ENCODE results near the gene IL17RA.
A peak's percentile ranks its signal among the peaks of the same experiment; 100 is the strongest.
"Not testable (repeated sequence)": the region's sequence is repeated elsewhere in the genome, so short reads cannot be mapped to it uniquely, and the experiment has no call there.

IL17RA gene, protein sequence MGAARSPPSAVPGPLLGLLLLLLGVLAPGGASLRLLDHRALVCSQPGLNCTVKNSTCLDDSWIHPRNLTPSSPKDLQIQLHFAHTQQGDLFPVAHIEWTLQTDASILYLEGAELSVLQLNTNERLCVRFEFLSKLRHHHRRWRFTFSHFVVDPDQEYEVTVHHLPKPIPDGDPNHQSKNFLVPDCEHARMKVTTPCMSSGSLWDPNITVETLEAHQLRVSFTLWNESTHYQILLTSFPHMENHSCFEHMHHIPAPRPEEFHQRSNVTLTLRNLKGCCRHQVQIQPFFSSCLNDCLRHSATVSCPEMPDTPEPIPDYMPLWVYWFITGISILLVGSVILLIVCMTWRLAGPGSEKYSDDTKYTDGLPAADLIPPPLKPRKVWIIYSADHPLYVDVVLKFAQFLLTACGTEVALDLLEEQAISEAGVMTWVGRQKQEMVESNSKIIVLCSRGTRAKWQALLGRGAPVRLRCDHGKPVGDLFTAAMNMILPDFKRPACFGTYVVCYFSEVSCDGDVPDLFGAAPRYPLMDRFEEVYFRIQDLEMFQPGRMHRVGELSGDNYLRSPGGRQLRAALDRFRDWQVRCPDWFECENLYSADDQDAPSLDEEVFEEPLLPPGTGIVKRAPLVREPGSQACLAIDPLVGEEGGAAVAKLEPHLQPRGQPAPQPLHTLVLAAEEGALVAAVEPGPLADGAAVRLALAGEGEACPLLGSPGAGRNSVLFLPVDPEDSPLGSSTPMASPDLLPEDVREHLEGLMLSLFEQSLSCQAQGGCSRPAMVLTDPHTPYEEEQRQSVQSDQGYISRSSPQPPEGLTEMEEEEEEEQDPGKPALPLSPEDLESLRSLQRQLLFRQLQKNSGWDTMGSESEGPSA

DNA sequence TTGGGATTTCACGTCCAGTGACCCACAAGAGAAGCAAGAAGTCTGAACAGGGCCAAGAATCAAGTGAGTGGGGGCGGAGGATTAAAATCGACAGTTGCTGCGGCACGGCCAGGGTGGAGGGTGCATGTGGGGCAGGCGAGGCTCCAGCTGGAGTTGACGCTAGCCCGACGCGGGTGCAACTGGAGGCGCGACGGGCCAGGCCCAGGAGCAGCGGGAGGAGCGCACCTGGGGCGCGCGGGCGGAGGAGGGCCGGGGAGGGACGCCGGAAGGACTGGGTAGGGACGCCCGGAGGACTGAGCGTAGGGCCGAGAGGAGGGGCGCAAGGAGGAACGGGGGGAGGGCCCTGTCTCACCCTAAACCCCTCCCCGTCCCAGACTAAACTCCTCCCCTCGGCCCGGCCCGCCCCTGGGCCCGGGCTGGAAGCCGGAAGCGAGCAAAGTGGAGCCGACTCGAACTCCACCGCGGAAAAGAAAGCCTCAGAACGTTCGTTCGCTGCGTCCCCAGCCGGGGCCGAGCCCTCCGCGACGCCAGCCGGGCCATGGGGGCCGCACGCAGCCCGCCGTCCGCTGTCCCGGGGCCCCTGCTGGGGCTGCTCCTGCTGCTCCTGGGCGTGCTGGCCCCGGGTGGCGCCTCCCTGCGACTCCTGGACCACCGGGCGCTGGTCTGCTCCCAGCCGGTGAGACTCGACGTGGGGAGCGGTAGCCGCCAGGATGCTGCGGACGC, at the start of gene IL17RA:
Gene IL17RA (plus strand): TSS at position 447 of the 723 bp plus-strand sequence. CDS start 92 bp downstream, at position 539.
- peak; percentile 92 to 93 for DNase-seq (ENCODE audit: low read depth in 1 of 2, low spot score in 1 of 2)

DNA sequence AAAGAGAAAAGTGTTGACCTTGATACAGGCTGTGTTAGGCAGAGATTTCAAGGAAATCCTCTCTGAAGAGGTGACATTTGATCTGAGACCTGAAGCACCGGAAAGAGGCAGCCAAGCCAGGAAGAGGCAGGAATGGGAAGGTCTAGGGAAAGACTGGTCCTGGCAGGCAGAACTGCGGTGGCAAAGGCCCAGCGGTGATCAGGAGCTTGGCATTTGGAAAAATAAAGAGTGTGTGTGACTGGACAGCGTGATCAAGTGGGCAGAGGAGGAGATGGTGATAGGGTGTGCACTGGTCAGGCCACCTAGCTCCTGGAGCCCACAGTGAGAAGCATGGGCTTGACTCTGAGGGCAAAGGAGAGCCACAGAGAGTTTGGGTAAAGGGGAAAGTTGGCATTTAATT, 49.6 kb upstream of the IL17RA start:
- DNase-seq (ENCODE audit: low read depth in 1 of 2, low spot score in 1 of 2), result no peak

DNA sequence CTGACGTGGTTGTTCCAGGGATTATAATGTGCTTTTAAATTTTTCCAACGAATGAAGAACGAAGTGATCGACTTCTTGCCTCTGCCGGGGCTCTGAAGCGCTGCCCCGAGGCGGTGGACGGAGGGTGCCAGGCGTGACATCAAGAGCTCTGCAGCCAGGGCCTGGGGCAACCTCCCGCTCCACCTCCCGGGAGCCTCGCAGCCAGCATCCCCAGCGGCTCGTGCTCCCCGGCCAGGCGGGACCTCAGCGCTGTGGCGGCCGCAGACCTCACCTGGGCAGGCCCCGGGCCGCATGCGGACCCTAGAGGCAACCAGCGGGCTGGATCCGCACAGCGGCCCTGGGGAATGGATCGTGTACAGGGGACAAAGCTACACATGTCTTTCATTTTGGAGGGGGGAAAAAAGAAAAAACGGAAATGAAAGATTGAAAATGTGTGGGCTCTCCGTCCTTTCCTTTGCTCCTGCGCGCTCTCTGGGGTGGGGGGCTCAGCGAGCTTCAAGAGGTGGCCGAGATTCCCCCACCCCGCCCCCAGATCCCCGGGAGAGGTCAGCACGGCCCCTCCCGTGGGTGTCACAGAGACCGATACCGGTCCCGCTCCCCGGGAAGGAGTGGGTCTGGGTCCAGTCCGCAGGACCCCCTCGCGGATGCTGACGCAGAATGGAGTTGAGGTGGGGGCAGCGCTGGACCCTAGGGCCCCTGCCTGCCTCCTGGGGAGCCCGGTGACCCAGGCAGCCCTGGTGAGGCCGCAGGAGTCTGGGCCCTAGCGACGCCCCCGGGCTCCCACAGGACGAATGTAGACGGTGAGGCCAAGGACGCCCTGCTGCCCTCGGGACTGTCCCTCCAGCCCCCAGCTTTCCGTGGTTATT, 48.6 kb upstream of the IL17RA start:
- DNase-seq (ENCODE audit: low read depth in 1 of 2, low spot score in 1 of 2), result not testable (repeated sequence)

DNA sequence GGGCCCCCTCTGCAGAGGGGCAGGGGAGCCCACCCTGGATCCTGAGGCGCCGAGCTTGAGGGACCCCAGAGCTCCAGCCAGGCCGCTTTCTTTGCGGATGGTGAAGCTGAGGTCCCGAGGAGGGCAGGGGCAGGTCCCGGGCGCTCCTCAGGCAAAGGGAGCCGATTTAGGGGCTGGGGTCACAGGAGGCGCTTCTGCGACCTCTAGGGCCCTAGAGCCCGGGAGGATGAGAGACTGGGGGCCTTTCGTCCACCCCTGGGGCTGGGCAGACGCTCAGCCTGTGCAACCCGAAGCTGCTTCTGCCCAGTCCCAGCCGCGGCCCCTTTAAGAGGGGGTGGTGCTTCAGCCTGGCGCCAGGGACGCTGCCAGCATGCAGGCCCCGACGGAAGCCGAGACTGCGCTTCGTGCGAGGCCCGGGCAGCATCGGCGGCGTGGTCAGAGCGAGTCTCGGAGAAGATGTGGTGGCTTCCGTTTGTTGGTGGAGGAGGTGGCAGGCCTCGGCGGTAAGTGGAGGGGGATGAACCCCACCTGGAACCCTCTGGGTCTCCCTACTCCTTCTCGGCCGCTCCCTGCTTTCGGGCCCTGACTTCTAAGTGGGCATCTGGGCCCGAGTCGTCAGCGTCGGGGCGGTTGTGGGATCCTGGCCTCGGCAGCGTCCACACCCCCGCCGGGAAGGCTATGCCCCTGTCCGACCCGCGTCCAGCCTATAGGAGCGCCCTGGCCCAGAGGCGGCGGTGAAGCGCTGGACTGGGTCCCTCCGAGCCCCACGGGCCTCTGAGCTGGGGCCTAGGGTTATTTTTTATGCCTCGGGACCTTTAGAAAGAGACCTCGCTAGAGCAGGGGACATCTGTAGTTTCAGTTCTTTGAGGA, 47.7 kb upstream of the IL17RA start:
- not testable (repeated sequence) for DNase-seq (ENCODE audit: low read depth in 1 of 2, low spot score in 1 of 2)

DNA sequence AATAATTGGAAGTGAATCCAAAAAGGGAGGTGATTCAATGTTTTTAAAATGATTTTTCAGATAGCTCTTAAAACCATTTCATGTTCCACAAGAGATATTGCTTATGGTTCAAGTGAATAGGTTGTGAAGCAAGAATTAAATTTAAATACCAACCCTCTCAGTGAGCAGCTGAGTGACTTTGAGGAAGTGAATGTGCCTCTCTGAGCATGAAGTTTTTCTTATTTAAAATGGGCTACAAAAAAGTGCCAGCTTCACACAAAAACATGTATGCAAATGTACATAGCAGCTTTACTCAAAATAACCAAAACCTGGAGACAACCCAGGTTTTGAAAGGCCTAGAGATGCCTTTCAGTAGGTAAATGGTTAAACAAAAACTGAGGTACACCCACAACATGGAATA, 41.3 kb upstream of the IL17RA start:
- no peak for DNase-seq (ENCODE audit: low read depth in 1 of 2, low spot score in 1 of 2)

DNA sequence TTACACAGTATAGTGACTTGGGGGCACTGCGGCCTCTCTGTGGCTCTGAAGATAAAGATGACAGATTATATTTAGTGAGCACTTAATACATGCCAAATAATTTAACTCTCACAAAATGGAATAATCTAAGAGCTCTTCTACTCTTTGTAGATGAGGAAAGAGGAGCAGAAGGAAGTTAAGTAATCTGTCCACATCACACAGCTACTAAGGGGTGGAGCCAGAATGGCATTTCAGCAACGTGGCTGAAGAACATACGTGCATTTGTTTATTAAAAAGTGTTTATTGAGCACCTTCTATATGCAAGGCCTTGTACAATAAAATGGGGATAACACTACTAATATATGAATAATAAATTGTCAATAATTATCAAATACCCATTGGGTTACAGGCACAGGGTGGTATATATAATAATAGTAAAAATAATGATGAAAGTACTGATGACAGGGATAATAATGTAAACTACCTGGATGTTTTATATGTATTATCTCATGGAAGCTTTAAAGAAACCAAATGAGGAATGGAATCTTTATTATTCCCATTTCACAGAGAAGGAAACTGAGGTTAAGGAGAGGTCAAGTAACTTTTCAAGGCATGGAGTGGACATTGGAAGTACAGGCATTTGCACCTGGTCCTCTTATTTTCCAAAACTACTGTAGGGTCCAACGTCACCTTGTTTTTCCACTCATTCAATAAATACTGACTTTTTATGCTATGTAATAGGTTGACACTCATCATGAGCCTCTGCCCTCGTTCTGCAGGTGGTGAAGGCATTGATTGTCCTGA, 38.0 kb upstream of the IL17RA start:
- no peak for DNase-seq (ENCODE audit: low read depth in 1 of 2, low spot score in 1 of 2)

DNA sequence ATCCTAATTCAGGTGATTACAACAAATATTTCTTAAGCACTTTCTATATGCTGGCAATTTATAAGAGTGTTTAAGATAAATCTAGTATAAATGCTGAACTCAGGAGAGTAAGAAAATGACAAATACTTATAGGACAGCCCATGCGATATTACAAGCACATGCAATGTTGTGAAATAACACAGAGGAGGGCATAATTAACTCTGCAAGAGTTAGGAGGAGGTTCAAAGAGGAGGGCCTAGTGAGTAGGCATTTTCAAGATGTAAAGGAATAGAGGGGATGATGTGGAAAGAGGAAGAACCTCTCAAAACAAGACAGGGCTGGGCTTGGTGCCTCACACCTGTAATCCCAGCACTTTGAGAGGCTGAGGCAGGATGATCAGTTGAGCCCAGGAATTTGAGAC, 37.1 kb upstream of the IL17RA start:
- DNase-seq (ENCODE audit: low read depth in 1 of 2, low spot score in 1 of 2), result no peak

DNA sequence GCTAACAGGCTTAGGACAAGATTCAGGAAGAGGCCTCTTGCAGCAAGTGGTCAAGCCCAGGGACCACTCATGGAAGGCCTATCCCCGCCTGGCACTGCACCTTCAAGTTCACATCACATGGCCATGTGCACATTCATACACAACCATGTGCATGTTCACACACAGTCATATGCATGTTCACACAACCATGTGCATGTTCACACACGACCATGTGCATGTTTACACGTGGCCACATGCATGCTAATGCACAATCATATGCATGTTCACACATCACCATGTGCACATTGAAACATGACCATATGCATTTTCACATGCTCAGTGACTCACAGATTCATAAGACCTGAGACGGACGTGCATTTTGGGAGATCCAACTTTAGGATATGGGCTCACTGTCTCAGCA, 28.7 kb upstream of the IL17RA start:
- no peak for DNase-seq (ENCODE audit: low read depth in 1 of 2, low spot score in 1 of 2)

DNA sequence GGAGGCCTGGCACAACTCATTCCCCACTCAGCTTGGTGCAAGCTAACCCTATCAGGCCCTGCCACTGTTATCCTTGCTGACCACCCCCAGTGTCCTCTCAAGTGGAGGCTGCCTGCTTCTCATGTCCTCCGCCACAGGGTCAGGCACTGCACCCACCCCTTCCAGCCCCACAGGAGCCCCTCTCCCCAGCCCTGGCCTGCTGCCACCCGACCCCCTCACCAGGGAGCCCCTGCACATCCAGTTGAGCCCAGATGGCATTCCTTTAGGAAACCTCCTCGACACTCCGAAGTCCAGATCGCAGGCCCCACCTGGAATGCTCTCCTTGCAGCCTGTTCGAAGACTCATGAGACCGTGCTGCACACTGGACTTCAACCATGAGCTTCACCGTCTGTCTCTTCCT, 28.0 kb upstream of the IL17RA start:
- no peak for DNase-seq (ENCODE audit: low read depth in 1 of 2, low spot score in 1 of 2)

DNA sequence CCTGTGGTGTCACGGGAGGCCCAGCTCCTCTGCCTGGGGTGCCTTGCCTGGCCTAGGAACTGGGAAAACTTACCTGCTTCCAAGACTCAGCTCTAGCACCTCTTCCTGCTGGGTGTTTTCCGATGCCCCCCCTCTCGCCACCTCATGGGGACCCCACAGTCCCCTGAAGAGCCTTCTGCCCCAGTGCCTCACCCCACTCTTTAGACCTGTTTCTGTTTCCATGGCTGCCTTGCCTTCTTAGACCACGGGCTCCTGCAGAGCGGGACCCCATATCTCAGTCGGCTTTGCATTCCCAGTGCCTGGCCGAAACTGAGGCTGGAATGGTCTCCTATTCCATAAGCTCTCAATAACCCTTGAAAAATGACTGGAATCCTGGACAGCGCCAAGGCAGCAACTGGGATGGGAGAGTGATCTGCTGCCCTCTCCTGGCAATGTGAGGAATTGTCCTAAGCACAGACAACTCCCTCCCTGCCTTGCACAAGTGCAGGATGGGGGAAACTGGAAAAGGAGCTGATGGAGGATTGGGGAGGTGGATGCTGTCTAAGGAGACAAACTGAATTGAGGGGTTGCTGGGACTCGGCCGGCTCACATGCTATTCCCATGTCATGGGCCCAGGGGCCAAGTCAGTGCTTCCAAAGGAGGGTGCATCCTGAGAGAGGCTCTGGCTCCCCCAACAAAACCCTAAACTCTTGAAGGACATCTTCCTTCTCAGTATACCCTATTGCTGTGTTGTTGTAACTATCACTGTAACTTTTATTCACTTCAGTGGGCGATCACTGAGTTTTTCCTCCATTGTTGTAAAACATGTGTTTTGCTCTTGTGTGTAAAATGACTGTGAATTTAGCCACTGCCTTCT, 26.6 kb upstream of the IL17RA start:
- DNase-seq (ENCODE audit: low read depth in 1 of 2, low spot score in 1 of 2), result no peak

DNA sequence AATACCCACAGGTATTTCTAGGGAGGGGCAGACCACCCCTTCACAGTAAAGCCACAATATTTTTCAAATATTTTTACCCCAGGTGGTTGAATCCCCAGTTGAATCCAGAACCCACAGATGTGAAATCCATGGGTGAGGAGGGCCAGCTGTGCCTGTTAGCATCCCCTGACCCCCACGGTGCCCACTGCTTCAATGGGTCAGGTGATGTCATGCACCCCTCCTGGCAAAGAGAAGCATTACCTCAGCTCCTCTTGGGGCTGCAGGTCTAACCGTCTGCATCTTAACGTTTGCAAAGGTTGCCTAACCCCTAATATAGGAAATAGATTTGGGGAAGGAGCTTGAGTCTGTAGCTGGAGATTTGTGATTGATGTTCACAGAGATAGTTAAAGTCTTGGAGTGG, 24.7 kb upstream of the IL17RA start:
- no peak for DNase-seq (ENCODE audit: low read depth in 1 of 2, low spot score in 1 of 2)

DNA sequence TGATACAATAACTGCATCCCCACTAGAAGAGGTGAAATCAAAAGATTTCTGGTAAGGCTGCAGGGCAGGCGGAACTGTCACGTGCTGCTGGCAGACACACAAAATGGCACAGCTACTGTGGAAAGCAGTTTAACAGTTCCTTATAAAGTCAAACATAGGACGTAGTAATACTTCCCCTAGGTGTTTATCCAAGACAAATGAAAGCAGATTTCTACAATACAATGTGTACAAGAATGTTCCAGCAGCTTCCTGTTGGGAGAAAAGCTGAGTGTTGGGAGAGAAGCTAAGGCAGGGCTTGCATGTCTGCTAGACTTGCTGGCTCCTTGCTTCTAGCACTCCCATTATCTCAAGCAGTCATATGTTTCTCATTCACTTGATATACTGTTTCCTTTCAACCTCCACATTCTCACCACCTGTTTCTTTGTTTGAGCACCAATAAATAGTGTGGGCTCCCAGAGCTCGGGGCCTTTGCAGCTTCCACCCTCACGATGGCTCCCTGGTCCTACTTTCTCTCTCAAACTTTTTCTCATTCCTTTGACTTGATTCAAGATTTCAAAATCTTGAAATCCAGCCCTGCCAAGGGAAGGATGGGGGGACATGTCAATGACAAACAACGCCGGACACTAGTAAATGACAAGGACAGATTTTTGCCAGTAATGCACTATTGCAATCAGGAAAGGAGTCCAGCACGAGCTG, 21.2 kb upstream of the IL17RA start:
- no peak for DNase-seq (ENCODE audit: low read depth in 1 of 2, low spot score in 1 of 2)

DNA sequence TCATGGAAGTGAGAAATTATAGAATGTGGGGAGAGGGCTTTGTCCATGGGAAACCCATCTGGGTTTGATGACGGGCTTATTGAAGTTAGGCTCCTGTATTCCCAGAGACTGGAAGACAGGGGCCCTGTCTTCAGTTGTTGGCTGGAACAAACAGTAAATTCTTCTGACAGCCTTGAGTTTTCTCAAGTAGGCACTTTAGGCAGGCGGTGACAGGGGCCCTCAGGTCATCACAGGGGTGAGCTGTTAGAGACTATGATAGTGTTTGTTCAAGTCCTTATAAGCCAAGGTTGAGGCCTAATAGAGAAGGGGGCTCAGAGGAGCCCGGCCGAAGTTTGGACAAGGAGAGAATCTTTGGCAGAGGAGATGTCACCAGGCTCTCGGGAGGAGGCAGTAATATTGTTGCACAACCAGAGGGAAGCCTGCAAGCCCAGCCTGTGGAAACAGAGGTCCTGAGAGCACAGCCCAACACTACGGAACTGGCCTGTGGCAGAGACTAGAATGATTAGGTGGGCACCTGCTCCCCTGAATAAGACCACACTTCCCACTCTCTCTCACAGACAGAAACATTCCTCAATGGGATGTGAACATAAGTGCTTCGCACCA, 20.2 kb upstream of the IL17RA start:
- no peak for DNase-seq (ENCODE audit: low read depth in 1 of 2, low spot score in 1 of 2)

DNA sequence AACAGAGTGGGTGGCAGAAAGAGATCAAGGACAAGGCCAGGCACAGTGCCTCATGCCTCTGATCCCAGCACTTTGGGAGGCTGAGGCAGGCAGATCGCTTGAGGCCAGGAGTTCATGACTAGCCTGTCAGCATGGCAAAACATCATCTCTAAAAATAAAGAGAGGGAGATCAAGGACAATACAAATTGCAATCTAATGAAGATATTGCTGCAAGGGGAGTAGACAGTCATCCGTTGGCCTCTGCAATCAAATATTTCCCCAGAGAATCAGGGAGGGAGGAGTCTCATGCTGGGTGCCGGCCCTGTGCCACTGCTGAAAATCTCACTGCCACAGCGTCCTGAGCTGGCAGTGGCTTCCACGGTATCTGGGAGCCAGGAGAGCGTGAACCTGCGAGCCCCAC, 19.4 kb upstream of the IL17RA start:
- no peak for DNase-seq (ENCODE audit: low read depth in 1 of 2, low spot score in 1 of 2)

DNA sequence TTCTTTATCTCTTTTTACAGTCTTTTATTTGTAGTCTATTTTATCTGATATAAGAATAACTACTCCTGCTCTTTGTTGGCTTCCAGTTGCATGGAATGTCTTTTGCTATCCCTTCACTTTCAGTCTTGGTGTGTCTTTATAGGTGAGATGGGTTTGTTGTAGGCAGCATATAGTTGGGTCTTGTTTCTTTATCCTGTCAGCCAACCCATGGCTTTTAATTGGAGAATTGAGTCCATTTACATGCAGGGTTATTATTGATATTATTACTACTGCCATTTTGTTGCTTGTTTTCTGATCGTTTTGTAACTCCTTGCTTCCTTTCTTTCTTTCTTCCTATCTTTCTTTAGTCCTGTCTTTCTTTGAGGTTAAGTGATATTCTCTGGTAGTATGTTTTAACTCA, 11.9 kb upstream of the IL17RA start:
- no peak for DNase-seq (ENCODE audit: low read depth in 1 of 2, low spot score in 1 of 2)

DNA sequence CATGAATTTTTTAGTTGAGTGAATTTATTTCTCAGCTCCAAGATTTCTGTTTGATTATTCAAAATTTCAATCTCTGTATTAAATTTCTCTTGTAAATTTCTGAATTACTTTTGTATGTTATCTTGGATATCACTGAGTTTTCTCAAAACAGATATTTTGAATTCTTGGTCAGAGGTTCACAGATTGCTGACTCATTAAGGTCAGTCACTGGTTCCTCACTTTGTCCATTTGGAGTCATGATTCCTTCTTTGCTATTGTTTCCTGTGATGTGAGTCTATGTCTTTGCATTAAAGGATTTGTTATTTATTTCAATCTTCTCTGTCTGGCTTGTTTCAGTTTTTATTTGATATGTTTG, 10.2 kb upstream of the IL17RA start:
- no peak for DNase-seq (ENCODE audit: low read depth in 1 of 2, low spot score in 1 of 2)

DNA sequence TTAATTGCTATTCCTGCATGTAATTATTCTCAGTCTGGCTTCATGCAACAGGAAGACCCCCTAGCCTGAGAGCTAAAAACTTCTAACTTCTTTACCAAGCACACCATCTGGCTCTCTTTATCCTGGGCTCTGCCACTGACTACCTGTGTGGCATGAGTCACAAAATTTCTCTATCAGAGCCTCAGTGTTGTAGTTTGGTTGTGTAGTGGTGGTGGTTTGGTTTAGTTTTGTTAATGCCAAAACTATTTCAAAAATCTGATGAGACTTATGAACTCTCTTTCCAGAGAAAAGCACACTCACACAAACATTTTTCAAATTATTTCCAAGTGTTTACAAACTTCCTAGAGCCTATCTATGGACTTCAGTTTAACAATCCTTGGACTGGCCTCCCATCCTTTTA, 7.5 kb upstream of the IL17RA start:
- no peak for DNase-seq (ENCODE audit: low read depth in 1 of 2, low spot score in 1 of 2)

Data from stimulated activated CD4-positive, alpha-beta T cell treated with anti-CD3 and anti-CD28 coated beads, Interleukin-15, amount 100 ng/mL, for 1 hour (primary cell).